ENCODE data around the gene RPS28. TPM values are rescaled to one million over a fixed set of nuclear protein-coding genes. Genes with fewer than 3 reads are reported as not detected.

The RPS28 gene
- polyA plus RNA-seq, 4 donors: 334 to 594 (median 374) TPM

DNA sequence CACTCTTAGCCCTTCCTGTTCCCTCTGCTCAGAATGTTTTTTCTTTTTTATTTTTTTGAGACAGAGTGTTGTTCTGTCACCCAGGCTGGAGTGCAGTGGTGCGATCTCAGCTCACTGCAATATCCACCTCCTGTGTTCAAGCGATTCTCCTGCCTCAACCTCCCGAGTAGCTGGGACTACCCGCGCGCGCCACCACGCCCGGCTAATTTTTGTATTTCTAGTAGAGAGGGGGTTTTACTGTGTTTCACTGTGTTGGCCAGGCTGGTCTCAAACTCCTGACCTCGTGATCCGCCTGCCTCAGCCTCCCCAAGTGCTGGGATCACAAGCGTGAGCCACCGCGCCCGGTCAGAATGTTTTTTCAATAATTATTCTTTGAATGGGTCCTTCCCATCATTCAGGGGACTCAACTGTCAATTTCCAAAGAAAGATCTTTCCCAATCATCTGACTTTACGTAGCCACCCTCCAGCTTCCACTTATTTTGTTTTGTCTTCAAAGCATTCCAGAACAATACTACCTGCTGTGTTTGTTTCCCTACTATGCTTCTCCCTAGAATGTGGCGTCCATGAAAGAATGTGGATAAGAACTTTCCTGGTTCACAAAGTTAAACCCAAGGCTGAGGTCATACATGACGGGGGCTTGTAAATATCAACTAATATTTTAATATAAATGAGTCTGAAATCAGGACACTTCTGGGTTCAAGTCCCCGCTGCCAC, 1.3 kb upstream of the RPS28 start:
- DNase-seq (ENCODE audit: low read depth in 4 of 4, low spot score in 3 of 4): no peak

DNA sequence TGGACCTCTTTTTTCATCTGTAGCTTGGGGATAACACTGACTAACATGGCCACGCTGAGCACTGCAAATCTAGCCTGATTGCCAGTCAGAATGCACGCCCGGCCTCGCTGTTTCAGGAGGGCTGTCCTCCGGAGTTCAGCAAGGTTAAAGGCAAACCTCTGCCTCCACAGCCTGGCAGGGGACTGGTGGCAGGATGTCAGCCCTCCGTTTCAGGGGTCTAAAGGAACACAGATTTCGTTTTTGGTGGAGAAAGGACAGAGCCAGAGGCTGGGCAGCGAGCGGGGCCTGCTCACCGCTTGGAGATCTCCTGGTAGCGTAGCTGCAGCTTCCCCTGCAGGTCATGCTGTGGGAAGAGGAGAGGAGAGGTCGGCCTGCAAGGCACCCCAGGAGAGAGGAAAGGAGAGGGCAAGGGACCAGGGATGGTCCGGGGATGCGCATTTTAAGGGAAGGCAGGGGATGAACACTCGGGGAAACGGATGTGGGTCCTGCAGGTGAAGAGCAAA, 681 bp upstream of the RPS28 start:
- no peak for DNase-seq (ENCODE audit: low read depth in 4 of 4, low spot score in 3 of 4)

DNA sequence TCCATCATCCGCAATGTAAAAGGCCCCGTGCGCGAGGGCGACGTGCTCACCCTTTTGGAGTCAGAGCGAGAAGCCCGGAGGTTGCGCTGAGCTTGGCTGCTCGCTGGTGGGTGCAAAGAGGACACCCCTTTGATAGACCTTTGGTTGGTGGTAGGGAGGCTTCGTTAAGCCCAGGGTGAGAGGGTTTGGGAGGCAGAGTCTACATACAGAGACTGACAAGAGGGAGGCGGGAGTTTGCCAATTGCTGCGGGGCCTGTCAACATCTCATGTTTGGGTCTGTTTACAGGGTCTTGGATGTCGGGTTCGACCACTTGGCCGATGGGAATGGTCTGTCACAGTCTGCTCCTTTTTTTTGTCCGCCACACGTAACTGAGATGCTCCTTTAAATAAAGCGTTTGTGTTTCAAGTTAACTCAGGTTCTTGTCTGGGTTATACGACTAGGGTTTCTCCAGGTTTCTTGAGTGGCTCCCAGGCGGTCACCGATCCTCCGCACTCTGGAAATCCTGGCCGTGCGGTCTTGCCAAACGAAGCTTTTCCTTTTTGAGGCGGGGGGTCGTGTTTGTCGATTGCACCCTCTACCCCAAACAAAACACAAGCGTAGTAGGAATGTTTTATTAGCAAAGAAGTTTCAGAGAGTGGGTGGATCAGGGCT, 816 bp downstream of the RPS28 start:
- no peak for DNase-seq (ENCODE audit: low read depth in 4 of 4, low spot score in 3 of 4)

DNA sequence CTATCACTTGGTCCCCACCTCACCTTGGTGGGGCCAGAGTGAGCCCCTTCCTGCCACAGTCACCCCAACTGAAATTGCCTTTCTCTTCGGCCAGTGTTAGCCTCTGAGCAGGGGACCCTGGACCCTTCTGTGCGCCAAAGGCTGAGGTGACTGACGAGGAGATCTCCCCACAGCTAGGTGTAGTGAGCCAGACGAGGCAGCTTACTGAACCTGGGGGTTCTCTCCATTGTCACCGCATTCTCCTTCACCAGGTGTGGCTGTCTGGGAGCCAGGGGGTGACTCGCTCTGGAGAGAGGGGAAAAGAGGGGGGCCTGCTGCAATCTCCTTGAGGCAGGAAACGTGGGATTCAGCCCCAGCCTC, 1.3 kb downstream of the RPS28 start:
- DNase-seq (ENCODE audit: low read depth in 4 of 4, low spot score in 3 of 4): no peak

DNA sequence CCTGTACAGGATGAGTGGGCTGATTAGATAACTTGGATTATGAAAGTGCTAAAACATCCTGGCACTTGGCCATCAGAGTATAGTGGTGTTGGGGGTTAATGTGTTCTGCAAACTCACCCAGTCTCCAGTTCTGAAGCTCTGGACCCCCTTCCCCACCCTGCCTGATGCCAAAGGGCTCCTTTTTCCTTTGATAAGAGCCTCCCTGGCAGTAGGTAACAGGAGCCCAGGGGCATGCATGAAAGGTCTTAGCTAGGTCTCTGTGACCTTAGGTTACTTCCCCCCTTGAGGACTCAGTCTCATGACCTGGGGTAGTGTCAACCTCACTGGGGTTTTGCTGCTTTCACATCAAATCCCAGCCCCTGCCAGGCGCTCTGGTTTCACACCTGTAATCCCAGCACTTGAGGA, 2.5 kb downstream of the RPS28 start:
- DNase-seq (ENCODE audit: low read depth in 4 of 4, low spot score in 3 of 4): no peak

DNA sequence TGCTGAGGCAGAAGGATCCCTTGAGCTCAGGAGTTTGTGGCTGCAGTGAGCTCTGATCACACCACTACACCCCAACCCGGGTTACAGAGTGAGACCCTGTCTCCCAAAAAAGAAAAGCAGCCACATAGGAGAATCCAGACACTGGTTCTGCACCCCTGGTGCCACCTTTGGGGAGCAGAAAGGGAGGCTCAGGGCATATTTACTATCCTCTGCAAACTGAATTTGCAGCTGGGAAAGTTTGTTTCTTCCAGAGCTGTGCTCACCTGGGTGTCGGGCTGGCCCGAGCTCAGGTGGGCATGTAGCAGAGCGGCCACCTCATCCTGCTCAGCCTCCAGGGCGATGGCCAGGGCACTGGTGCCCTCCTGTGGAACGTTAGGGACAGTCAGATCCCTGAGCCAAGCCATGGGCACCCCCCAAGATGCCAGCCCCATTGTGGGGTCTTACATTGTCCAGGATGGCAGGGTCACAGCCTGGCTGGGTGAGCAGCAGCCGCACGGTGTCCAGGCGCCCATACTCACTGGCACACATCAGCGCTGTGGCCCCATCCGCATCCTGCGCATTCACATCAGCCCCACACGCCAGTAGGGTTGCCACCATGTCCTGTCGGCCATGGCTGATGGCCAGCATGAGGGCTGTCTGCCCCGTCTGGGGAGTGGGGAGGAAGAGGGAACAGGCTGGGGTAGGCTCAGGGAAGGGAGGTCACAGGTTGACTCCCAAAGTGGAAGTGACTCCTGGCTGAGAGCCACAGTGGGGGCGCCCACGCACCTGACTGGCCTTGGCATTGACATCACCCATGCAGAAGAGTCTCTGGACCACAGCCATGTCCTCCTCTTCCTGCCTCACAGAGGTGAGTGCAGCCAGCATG, 3.1 kb downstream of the RPS28 start:
- no peak for DNase-seq (ENCODE audit: low read depth in 4 of 4, low spot score in 3 of 4)

DNA sequence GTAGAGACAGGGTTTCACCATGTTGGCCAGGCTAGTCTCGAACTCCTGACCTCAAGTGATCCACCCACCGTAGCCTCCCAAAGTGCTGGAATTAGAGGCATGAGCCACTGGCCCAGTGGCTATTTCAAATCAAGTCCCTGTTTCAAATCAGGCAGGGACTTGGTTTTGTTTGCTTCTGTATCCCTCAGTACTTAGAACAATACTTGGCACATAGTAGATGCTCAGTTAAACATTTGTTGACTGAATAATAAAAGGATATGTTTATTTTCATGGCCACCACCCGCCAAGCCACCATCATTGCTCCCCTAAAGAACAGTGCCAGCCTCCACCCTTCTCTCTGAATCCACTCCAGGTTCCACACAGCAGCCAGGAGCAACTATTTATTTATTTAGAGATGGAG, 4.2 kb downstream of the RPS28 start:
- DNase-seq (ENCODE audit: low read depth in 4 of 4, low spot score in 3 of 4): no peak

DNA sequence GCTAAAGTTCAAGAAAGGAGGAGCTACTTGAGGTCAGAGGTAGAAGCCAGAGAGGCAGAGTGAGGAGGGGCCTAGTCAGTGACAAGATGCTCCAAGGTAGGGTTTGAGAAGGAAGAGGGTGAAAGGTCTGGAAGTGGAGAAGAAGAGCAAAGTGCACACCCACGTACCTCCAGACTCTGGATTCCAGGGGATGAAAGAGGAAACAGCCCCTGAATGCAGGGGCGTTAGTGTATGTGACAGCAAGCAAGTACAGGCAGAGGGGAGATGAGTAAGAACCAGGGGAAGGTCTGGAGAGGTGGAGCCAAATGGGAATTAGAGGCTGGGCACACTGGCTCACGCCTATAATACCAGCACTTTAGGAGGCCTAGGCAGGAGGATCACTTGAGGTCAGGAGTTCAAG, 8.7 kb downstream of the RPS28 start:
- DNase-seq (ENCODE audit: low read depth in 4 of 4, low spot score in 3 of 4): no peak

DNA sequence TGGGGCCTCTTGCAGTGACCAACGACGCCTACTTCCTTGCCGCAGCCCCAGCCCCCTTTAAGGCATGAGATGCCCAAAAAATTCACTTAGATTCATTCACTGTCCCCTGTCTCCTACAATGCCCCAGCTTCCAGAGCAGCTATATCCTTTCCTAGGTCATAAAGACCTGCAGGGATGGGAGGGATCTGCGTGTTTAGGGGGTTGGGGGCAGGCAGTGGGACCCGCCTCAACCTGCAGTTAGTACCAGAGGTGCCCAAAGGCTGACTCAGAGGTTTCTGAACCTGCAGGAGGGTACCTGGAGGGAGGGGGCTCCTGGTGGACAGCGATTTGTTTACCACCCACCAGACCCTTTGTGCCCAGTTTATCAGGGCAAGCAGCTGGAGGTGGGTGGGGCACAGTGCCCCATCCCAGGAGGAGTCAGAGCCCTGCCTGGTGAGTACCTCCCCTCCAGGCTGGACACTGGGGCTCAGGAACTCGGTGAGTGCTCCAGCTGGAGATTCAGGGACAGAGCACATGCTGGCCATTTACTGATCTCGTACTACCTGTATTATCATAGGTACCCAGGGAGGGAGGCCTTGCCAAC, 10.1 kb downstream of the RPS28 start:
- DNase-seq (ENCODE audit: low read depth in 4 of 4, low spot score in 3 of 4): no peak

DNA sequence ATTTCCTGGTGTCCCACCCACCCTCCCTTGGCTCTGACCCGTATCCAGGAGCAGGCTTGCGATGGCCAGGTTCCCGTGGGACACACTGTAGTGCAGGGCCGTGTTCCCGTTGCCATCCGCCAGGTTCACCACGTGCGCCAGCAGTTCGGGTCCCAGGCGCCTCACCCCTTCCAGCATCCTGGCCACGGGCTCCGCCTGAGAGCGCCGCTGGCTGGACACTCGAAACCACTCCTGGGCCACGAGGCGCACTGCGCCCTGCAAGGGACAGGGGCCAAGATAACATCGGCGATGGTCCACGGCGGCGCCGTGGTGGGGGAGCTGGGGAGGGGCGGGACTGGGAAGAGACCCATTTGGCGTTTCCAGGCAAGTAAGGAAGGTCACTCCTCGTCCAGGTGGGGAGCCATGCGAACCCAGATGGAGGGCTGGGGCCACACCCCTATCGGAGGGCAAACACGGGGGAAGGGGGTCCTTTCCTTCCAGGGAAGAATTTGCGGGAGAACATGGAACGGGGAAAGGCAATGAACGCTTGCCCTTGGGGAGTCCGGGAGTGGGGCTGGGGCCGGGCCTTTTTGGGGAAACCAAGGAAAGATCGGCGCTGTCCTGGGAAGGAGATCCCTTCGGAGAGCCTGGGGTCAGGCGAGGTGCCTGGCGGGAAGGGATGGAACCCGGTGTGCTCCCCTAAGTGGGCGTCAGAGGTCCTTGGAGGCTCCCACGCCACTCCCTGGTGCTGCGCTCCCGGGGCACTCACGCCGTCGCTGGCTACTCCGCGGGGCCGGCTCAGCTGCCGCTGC, 11.9 kb downstream of the RPS28 start:
- DNase-seq (ENCODE audit: low read depth in 4 of 4, low spot score in 3 of 4): no peak

DNA sequence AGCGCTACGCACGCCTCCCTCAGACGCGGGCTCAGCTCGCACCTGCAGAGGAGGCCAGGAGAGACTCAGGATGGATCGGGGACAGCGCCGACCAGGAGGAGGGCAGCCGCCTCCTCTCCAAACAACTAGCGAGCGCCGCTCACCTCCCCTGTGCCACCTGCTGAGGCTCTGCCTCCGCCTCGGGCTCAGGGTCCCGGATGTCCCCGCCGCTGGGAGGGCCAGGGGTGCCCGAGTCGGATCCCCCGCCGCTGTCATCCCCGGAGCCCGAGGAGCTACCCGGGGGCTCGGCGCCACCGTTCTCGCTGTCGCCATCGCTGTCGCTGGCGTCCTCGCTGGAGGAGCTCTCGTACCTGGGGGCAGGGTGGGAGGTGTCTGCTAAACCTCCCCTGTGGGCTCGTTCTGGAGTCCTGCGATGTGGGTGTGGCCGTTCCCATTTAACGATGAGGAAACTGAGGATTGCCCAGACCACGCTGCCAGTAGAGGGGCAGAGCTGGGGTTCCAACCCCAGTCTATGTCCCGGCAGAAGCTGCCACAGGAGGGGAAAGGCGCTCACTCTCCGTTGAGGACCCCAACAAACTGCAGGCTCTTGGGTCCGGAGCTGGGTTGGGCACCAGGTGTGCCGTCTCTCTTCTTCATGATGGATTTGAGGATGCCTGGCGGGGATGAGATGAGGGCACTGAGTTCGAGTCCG, 12.6 kb downstream of the RPS28 start:
- DNase-seq (ENCODE audit: low read depth in 4 of 4, low spot score in 3 of 4): no peak

DNA sequence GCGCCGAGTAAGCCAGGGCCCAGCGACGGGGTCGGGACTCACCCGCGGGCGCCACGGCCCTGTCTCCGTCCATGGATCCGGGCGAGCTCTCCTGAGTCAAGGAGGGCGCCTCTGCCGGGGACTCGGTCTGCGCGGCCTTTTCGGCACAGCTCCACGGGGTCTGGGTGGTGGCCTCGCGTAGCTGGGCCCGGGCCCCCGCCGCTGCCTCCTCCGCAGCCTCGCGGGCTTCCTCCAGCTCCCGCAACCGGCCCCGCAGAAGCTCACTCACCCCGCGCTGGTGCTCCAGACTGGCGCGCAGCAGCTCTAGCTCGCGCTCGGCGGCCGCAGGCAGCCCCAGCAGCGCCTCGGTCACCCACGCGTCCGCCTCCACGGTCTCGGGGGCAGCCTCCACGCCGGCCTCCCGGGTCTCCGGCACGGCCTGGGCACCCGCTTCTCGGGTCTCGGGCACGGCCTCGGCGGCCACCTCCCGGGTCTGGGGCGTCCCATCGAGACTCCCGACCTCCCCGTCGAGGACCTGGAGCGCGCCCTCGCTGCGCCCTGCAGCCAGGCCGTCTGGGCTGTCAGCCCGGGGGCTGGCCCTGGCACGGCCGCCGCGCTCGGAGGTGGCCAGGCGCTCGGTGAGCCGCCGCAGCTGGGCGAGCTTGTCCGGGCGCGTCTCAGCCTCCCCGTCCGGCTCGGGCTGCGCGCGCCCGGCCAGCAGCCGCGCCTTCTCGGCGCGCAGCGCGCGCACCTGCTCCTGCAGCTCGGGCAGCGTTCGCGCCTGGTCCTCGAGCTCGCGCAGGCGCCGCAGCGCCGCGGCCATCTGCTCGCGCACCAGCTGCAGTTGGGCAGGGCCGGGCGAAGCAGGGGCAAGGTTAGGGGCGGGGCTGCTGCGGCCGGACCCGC, 13.4 kb downstream of the RPS28 start:
- DNase-seq (ENCODE audit: low read depth in 4 of 4, low spot score in 3 of 4): peak in 1 of 4 donors; percentile 61

DNA sequence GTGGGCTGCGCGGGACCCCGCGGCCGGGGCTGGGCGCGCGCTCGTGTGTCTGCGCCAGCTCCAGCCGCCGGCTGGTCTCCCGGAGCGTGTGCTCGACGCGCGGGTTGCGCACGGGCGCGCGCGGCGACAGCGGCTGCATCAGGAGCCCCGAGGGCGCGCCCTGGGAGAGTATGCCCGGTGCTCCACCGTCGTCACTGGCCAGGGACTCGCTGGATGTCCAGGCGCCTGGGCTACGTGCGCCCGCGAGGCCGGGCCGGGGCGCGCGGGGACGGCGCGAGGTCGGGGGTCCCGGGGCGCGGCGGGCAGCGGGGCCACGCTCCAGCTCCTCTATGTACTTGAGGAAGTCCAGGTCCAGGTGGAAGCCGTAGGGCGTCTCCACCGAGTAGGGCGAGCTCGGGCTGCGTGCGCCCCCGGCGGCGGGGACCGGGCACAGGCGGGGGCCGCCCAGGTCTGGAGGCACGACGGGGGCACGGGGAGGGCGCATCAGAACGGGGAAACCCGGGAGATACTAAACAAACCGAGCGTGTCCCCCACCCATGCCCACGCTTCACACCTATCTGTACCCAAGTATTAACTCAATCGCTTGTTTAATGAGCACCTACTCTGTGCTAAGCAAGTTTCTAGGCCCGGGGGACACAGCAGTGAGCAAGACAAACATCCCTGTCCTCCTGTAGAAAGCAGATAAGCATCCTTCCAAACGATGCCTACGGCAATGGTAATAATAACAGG, 14.2 kb downstream of the RPS28 start:
- no peak for DNase-seq (ENCODE audit: low read depth in 4 of 4, low spot score in 3 of 4)

DNA sequence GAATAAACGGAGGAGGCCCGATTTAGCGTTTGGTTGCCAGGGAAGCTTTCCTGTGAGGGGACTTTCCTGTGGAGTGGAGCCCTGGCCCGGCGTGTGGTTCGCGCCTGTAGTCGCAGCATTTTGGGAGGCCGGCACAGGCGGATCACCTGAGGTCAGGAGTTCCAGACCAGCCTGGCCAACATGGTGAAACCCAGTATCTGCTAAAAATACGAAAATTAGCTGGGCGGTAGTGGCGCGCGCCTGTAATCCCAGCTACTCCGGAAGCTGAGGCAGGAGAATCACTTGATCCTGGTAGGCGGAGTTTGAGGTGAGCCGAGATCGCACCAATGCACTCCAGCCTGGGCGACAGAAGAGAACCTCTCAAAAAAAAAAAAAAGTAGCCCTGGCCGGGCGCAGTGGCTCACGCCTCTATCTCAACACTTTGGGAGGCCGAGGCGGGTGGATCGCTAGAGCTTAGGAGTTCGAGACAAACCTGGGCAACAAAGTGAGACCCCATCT, 14.8 kb downstream of the RPS28 start:
- no peak for DNase-seq (ENCODE audit: low read depth in 4 of 4, low spot score in 3 of 4)

DNA sequence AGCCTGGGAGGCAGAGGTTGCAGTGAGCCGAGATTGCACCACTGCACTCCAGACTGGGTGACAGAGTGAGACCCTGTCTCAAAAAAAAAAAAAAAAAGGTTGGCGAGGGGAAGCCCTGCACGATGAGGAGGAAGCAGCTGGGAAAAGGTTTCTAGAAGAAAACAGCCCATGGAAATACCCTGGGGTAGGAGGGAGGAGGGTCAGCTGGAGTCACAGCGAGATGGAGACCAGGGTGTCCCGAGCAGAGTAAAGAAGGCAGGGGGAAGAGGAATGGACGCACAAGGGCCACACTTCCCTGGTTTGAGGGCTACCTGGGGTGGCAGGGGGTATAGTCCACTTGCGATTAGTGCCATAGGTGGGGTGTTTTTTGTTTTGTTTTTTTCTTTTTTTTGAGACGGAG, 15.4 kb downstream of the RPS28 start:
- no peak for DNase-seq (ENCODE audit: low read depth in 4 of 4, low spot score in 3 of 4)

DNA sequence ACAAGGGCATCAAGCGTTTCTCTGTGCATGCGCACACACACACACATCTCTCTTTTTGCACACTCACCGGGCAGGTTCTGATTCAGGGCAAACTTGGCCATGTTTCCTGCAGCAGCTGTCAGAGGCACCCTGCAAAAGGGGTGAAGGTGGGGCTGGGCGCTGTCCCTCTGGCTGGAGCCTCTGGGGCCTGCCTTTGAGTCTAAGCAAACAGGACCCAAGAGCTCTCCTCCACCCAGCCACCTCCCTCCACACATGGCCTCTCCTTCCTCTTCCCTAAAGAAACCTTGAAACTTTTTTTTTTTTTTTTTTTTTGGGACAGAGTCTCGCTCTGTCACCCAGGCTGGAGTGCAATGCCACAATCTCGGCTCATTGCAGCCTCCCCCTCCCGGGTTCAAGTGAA, 16.4 kb downstream of the RPS28 start:
- DNase-seq (ENCODE audit: low read depth in 4 of 4, low spot score in 3 of 4): no peak

DNA sequence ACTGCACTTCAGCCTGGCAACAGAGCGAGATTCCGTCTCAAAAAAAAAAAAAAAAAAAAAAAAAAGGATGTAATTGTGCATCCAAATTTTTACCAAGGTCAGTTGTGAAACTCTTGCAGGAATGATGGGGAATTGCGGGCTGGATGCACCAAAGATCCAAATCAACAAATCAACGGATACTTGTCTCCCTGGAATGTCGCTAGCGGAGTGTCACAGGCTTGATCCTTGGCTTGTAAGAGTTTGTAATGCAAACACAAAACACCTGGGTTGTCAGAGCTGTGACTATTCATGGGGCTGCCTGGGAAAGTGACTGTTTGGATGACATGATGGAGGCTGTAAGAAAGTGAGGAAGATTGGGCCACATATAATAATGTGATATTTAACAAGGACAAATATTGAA, 17.5 kb downstream of the RPS28 start:
- DNase-seq (ENCODE audit: low read depth in 4 of 4, low spot score in 3 of 4): no peak
